Gastrocnemius medialis (tissue), 4 donors: ENCODE data around the gene RAB3C. TPM values are rescaled to one million over a fixed set of nuclear protein-coding genes. Genes with fewer than 3 reads are reported as not detected.

Source experiments
- ATAC-seq, 2 donors: fragments of 150-250 bp; one replicate each; pipeline ENCODE4 v1.9.1; 2016
- DNase-seq, 2 donors: peaks; one replicate each; pipeline ENCODE4 v3.0.0-alpha.2; 2019
- H3K27ac ChIP-seq, 4 donors: fragments of 200-600 bp; sonication (generic); 1 replicate in 1 of 4; 2 replicates in 3 of 4; pipeline ENCODE4 v1.5.1; 2016 to 2018; ENCODE audit warnings: mild to moderate bottlenecking in 2 of 4, moderate library complexity in 1 of 4
- H3K27me3 ChIP-seq, 3 donors: fragments of 200-600 bp; sonication (generic) in 2 of 3; 1 replicate in 1 of 3; 2 replicates in 2 of 3; pipeline versions ENCODE4 v1.5.1 to v1.6.0; 2016 to 2019; ENCODE audit warnings: mild to moderate bottlenecking in 1 of 3, moderate library complexity in 1 of 3
- H3K36me3 ChIP-seq, 2 donors: fragments of 200-600 bp; sonication (generic) in 1 of 2; one replicate each; pipeline ENCODE4 v1.5.1; 2017 to 2018
- H3K4me1 ChIP-seq, 2 donors: fragments of 200-600 bp; sonication (generic) in 1 of 2; one replicate each; pipeline ENCODE4 v1.5.1; 2016 to 2017; ENCODE audit warnings: mild to moderate bottlenecking in 2 of 2
- H3K4me3 ChIP-seq, 4 donors: fragments of 200-600 bp; sonication (generic) in 3 of 4; 1 replicate in 1 of 4; 2 replicates in 3 of 4; pipeline ENCODE4 v1.5.1; 2016 to 2019; ENCODE audit warnings: mild to moderate bottlenecking in 2 of 4
- H3K9me3 ChIP-seq, 3 donors: fragments of 200-600 bp; sonication (generic) in 2 of 3; 1 replicate in 1 of 3; 2 replicates in 2 of 3; pipeline ENCODE4 v1.5.1; 2016 to 2019
- POLR2A ChIP-seq, 2 donors: fragments of 450-650 bp; IDR thresholded peaks; one replicate each; pipeline ENCODE4 v1.6.1; 2017; ENCODE audit warnings: antibody characterized with exemption in 2 of 2, mild to moderate bottlenecking in 2 of 2, moderate library complexity in 2 of 2
- in situ Hi-C, 4 donors: fragments of 200-750 bp; cut with MboI; loops; one replicate each; pipeline versions ENCODE4 v1.15.0 to v1.8.0; 2017; ENCODE audit warnings: low sequenced_read_pairs in 4 of 4
- intact Hi-C: fragments of 100-400 bp; cut with DNase I; formaldehyde crosslinking; loops from one replicate; pipeline ENCODE4 v1.15.1; 2023; ENCODE audit warnings: low total_unique reads
- total RNA-seq, 4 donors: library from RNA; depleted of rRNA; stranded (reverse); fragments of >200 nt; gene quantifications; one replicate each; pipeline versions ENCODE4 v1.1.0 to v1.2.3, GENCODE V29; 2016
- TF ChIP-seq, protein P1 (sequence below), 5 experiments: fragments of 450-650 bp in 3 of 5; fragments of 200-600 bp in 2 of 5; sonication (generic) in 2 of 5; IDR thresholded peaks in 4 of 5; conservative IDR thresholded peaks in 1 of 5; 1 replicate in 4 of 5; 2 replicates in 1 of 5; pipeline ENCODE4 v1.5.1; 2016 to 2019; ENCODE audit warnings: antibody characterized with exemption in 5 of 5, mild to moderate bottlenecking in 3 of 5, moderate library complexity in 3 of 5

The RAB3C gene
- total RNA-seq, 4 donors from 2014 or later = 0.02 to 0.73 (median 0.07) TPM

DNA sequence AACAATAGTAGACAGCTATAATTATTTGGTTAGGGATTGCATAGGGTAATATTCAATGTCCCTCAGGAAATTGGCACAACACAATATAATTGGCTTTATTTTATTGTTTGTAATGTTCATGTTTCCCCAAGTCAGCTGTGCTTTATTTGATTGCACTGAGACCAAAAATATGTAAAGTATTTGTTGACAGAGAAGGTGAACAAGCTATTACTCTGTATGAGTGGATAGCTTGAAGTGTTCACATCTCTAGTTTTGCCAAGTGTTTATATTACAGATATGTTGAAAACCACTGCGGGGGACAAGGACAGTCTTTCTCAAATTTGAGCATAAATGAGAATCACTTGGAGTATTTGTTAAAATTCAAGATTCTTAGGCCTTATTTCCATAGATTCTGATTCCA is 83.3 kb downstream of the RAB3C start:
- in situ Hi-C loops = no loop called here
- intact Hi-C loops = no loop called here
- Histone ChIP-seq H3K4me1 (no peaks in the 10 kb centered on the region), H3K27ac (no peak overlapping the region), H3K9me3 (peaks cover 0 to 3% (median 0%) of the 10 kb centered on the region in 3 donors), H3K4me3 (no peak overlapping the region), H3K36me3 (no peaks in the 10 kb centered on the region), H3K27me3 (no peaks in the 10 kb centered on the region)
- TF ChIP-seq POLR2A (IDR thresholded peaks at IDR 0.05) = no peak
- TF ChIP-seq, protein P1, sequence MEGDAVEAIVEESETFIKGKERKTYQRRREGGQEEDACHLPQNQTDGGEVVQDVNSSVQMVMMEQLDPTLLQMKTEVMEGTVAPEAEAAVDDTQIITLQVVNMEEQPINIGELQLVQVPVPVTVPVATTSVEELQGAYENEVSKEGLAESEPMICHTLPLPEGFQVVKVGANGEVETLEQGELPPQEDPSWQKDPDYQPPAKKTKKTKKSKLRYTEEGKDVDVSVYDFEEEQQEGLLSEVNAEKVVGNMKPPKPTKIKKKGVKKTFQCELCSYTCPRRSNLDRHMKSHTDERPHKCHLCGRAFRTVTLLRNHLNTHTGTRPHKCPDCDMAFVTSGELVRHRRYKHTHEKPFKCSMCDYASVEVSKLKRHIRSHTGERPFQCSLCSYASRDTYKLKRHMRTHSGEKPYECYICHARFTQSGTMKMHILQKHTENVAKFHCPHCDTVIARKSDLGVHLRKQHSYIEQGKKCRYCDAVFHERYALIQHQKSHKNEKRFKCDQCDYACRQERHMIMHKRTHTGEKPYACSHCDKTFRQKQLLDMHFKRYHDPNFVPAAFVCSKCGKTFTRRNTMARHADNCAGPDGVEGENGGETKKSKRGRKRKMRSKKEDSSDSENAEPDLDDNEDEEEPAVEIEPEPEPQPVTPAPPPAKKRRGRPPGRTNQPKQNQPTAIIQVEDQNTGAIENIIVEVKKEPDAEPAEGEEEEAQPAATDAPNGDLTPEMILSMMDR (IDR thresholded peaks at IDR 0.05 in 4 of 5, conservative IDR thresholded peaks at IDR 0.05 in 1 of 5) = no peak
- DNase-seq = no peak
- no peak for ATAC-seq

DNA sequence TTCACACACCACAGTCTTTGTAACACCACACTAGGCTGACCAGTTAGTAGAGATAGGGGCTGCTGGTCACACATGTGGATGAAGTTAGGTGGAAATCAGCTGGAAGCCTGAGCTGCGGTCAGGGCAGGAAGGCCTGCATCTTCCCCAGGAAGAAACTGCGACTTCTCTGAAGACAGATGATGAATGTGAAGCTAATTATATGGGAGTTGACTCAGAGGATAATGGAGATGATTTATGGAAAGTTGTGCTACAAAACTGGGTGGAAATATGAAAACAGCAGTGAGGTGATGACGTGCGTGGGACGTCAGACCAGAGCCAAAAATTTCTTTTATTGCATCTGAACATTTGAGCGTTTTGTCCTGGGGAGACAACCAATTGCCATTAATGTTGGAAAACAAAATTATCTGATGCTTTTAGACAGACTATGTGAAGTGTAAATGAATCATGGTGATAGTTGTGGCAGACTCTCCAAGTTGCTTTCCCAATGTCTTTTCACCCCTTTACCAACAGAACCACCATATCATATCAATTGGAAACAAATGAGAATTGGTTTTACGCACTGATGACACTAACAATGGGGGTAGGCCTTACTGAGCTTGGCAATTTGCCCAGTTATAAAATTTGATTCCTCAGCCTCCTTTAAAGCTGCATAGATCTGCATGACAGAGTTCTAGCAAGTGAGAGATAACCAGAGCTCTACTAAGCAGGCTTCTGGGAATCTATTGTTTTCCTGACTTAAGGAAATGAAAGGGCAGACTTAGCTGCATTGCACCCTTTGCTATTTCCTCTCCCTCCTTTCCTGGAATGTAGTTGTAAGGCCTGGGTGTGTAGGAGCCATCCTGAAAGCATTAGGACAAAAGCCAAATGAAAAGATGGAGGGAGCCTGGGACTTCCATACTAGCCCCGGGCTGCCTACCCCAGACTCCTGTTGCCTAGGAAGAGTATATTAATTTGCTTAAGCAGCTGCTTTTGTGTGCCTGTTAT is 84.0 kb downstream of the RAB3C start:
- TF ChIP-seq, protein P1 (IDR thresholded peaks at IDR 0.05 in 4 of 5, conservative IDR thresholded peaks at IDR 0.05 in 1 of 5) = no peak
- TF ChIP-seq POLR2A (IDR thresholded peaks at IDR 0.05) = no peak
- no peaks in the 10 kb centered on the region for H3K4me1 ChIP-seq
- DNase-seq (no peak), ATAC-seq (no peak)
- no peak overlapping the region for H3K4me3 ChIP-seq
- H3K27ac ChIP-seq = no peak overlapping the region
- no peaks in the 10 kb centered on the region for H3K36me3 ChIP-seq
- in situ Hi-C loops = no loop called here
- intact Hi-C loops = no loop called here
- peaks cover 0 to 3% (median 0%) of the 10 kb centered on the region in 3 donors for H3K9me3 ChIP-seq
- no peaks in the 10 kb centered on the region for H3K27me3 ChIP-seq

DNA sequence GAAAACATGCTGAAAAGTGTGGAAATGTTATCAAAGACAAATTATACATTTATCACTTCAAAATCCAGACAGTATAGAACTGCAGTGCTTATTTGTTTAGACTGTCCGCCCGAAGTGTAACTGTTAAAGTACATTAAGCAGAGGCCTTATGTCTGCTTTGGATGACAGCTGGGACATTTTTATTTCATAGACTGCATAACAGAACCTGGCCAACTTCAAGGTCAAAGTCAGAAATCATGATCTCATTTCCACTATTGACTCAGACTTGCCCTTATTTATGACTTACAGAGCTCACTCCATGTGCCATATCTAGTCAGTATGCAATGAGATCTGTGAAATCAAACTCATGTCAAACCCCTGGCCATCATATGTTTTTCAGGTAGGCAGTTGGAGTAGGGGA is 87.7 kb downstream of the RAB3C start:
- intact Hi-C loops = no loop called here
- Histone ChIP-seq H3K27ac (no peak overlapping the region), H3K4me3 (no peak overlapping the region), H3K27me3 (no peaks in the 10 kb centered on the region), H3K9me3 (no peaks in the 10 kb centered on the region), H3K36me3 (no peaks in the 10 kb centered on the region), H3K4me1 (no peaks in the 10 kb centered on the region)
- in situ Hi-C loops = no loop called here
- no peak for ATAC-seq
- DNase-seq = no peak
- TF ChIP-seq, protein P1 (IDR thresholded peaks at IDR 0.05 in 4 of 5, conservative IDR thresholded peaks at IDR 0.05 in 1 of 5) = no peak
- TF ChIP-seq POLR2A (IDR thresholded peaks at IDR 0.05) = no peak

- no peak for DNase-seq
- intact Hi-C loops = no loop called here
- H3K27me3 ChIP-seq = no peaks in the 10 kb centered on the region
- no peak overlapping the region for H3K27ac ChIP-seq
- TF ChIP-seq, protein P1 (IDR thresholded peaks at IDR 0.05 in 4 of 5, conservative IDR thresholded peaks at IDR 0.05 in 1 of 5) = no peak
- TF ChIP-seq POLR2A (IDR thresholded peaks at IDR 0.05) = no peak
- in situ Hi-C loops = no loop called here
- no peaks in the 10 kb centered on the region for H3K4me1 ChIP-seq
- no peaks in the 10 kb centered on the region for H3K36me3 ChIP-seq
- no peak for ATAC-seq
- no peaks in the 10 kb centered on the region for H3K9me3 ChIP-seq
- no peak overlapping the region for H3K4me3 ChIP-seq
Measured at GRCh38 chr5:58671155-58671554, 88.3 kb downstream of the RAB3C start.
